HepG2 (cell line): ENCODE measurements around the gene ZNG1A. TPM values are rescaled to one million over a fixed set of nuclear protein-coding genes. Genes with fewer than 3 reads are reported as not detected.

Source experiments
- AGO1 ChIP-seq: fragments of 200-400 bp; formaldehyde crosslinking; IDR thresholded peaks from 2 replicates; pipeline ENCODE4 v1.6.1; 2017; ENCODE audit warnings: mild to moderate bottlenecking, low read depth, low read length, moderate library complexity; ENCODE audit not compliant: poor library complexity, severe bottlenecking
- ARNTL ChIP-seq: sonication (generic); formaldehyde crosslinking; IDR thresholded peaks from 2 replicates; pipeline ENCODE4 v1.4.0; 2020; ENCODE audit warnings: mild to moderate bottlenecking, missing genetic modification reagents
- REL ChIP-seq: sonication (generic); formaldehyde crosslinking; conservative IDR thresholded peaks from 2 replicates; pipeline ENCODE4 v1.8.0; 2022; ENCODE audit warnings: mild to moderate bottlenecking, missing genetic modification reagents, moderate library complexity
- RFX5 ChIP-seq: IDR thresholded peaks from 2 replicates; pipeline ENCODE4 v1.6.1; 2011; ENCODE audit warnings: low read depth, low read length, improper control_type of control experiment
- YEATS2 ChIP-seq: sonication (generic); formaldehyde crosslinking; IDR thresholded peaks from 2 replicates; pipeline ENCODE4 v1.4.0; 2020; ENCODE audit warnings: missing genetic modification reagents, borderline replicate concordance
- ZBTB7B ChIP-seq: sonication (generic); formaldehyde crosslinking; IDR thresholded peaks from 2 replicates; pipeline ENCODE4 v1.4.0; 2020; ENCODE audit warnings: missing genetic modification reagents
- ZBTB8A ChIP-seq: sonication (generic); formaldehyde crosslinking; IDR thresholded peaks from 2 replicates; pipeline ENCODE4 v1.4.0; 2020; ENCODE audit warnings: mild to moderate bottlenecking, low read depth, missing genetic modification reagents, borderline replicate concordance
- ZFP1 ChIP-seq: IDR thresholded peaks from 2 replicates; pipeline ENCODE4 v1.6.1; 2016
- ZNF263 ChIP-seq: sonication (generic); formaldehyde crosslinking; IDR thresholded peaks from 2 replicates; pipeline ENCODE4 v1.4.0; 2020; ENCODE audit warnings: missing genetic modification reagents
- ZNF549 ChIP-seq: sonication (generic); formaldehyde crosslinking; IDR thresholded peaks from 2 replicates; pipeline ENCODE4 v1.5.0; 2020; ENCODE audit warnings: missing genetic modification reagents
- ZNF589 ChIP-seq: sonication (generic); formaldehyde crosslinking; conservative IDR thresholded peaks from 2 replicates; pipeline ENCODE4 v1.8.0; 2022; ENCODE audit warnings: mild to moderate bottlenecking, moderate library complexity, missing genetic modification reagents
- ZNF747 ChIP-seq: sonication (generic); formaldehyde crosslinking; IDR thresholded peaks from 2 replicates; pipeline ENCODE4 v1.8.1; 2023; ENCODE audit warnings: missing genetic modification reagents, mild to moderate bottlenecking, borderline replicate concordance
- polyA plus RNA-seq, 8 experiments: library from polyadenylated mRNA; depleted of rRNA in 3 of 8; stranded (reverse) in 7 of 8; unstranded in 1 of 8; fragments of >200 nt; fragmentation: Illumina TruSeq in 4 of 8; extraction: Trizol in 4 of 8; gene quantifications; 2 replicates each; pipeline versions ENCODE4 v1.2.1 to v1.2.3, GENCODE V29; 2011 to 2016; ENCODE audit warnings: low read depth in 4 of 8, missing spikeins in 1 of 8, mixed read lengths in 1 of 8; ENCODE audit not compliant: insufficient read depth in 1 of 8
- total RNA-seq, 5 experiments: library from RNA; depleted of rRNA; stranded (reverse); fragments of >200 nt; fragmentation: Illumina TruSeq; extraction: Trizol; gene quantifications; 2 replicates each; pipeline ENCODE4 v1.2.3, GENCODE V29; 2016; ENCODE audit warnings: low read depth in 1 of 5
- TF ChIP-seq, protein P1 (sequence below), 2 experiments: fragments of 450-650 bp in 1 of 2; sonication (generic) in 1 of 2; formaldehyde crosslinking in 1 of 2; IDR thresholded peaks; 2 replicates each; pipeline versions ENCODE4 v1.6.1 to v1.8.0; 2016 to 2022; ENCODE audit warnings: antibody characterized with exemption in 1 of 2, mild to moderate bottlenecking in 1 of 2, missing genetic modification reagents in 1 of 2
- TF ChIP-seq, protein P2 (sequence below): sonication (generic); formaldehyde crosslinking; IDR thresholded peaks from 2 replicates; pipeline ENCODE4 v1.4.0; 2020; ENCODE audit warnings: low read depth, missing genetic modification reagents
- TF ChIP-seq, protein P3 (sequence below): sonication (generic); formaldehyde crosslinking; IDR thresholded peaks from 2 replicates; pipeline ENCODE4 v1.8.0; 2022; ENCODE audit warnings: mild to moderate bottlenecking, missing genetic modification reagents, moderate library complexity

The ZNG1A gene
- total and polyA plus RNA-seq, 2 of the 13 experiments (the other 11 are each of a cell fraction or from before 2014, with no cell fraction given) = 28.6 to 90.6 TPM

DNA sequence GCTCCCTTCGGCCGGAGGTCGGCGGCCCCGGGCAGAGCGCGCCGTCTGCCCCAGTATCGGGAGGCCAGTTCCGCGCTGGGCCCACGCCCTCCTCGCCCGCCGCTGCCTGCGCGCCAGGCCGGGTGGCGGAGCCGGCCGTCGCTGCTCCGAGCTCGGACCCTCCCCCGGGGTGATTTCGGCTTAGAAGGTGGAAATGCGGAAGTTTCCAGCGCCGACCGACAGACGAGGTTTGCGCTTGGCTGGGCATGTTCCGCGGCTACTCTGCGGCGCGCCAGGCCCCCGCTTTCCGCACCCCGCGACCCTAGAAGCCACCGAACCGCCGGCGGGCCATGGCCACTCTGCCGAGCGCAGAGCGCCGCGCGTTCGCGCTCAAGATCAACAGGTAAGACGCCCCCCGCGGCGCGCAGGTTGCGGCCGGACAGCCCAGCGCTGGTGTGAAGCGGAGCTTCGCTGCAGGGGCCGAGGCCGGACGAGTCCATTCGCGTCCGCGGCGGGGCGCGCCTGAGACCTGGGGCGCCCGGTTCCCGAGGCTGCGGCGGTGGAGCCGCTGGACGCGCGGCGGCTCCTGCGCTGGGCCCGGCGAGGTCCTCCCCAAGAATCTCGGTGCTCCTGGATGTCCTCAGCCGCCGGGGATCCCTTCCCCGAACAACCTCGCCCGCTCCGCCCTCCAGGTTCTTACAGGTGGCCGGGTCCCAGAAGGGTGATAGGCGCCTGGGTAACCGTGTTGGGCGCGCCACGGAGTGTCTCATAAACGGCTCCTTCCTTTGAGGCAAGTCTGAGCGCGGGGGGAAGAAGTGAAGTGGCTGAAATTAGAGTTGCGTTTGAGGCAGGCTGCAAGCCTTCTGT lies 36.0 kb upstream of the ZNG1A start, which contains the start of gene DOCK8 (continued):
- TF ChIP-seq ZNF747 (CRISPR knock-in tag) (peak; percentile 27; the same call in 1 of the 2 replicates), YEATS2 (CRISPR knock-in tag) (no peak), ZBTB7B (CRISPR knock-in tag) (0 out of 2 replicates have a peak, but pooled peaks have one; percentile 46), ARNTL (CRISPR knock-in tag) (no peak), REL (CRISPR knock-in tag) (no peak), RFX5 (no peak), AGO1 (peak; percentile 32), ZNF589 (CRISPR knock-in tag) (no peak), ZBTB8A (no peak), ZFP1 (CRISPR knock-in tag) (no peak), ZNF549 (CRISPR knock-in tag) (no peak), ZNF263 (CRISPR knock-in tag) (peak; percentile 98)
- TF ChIP-seq, protein P1, sequence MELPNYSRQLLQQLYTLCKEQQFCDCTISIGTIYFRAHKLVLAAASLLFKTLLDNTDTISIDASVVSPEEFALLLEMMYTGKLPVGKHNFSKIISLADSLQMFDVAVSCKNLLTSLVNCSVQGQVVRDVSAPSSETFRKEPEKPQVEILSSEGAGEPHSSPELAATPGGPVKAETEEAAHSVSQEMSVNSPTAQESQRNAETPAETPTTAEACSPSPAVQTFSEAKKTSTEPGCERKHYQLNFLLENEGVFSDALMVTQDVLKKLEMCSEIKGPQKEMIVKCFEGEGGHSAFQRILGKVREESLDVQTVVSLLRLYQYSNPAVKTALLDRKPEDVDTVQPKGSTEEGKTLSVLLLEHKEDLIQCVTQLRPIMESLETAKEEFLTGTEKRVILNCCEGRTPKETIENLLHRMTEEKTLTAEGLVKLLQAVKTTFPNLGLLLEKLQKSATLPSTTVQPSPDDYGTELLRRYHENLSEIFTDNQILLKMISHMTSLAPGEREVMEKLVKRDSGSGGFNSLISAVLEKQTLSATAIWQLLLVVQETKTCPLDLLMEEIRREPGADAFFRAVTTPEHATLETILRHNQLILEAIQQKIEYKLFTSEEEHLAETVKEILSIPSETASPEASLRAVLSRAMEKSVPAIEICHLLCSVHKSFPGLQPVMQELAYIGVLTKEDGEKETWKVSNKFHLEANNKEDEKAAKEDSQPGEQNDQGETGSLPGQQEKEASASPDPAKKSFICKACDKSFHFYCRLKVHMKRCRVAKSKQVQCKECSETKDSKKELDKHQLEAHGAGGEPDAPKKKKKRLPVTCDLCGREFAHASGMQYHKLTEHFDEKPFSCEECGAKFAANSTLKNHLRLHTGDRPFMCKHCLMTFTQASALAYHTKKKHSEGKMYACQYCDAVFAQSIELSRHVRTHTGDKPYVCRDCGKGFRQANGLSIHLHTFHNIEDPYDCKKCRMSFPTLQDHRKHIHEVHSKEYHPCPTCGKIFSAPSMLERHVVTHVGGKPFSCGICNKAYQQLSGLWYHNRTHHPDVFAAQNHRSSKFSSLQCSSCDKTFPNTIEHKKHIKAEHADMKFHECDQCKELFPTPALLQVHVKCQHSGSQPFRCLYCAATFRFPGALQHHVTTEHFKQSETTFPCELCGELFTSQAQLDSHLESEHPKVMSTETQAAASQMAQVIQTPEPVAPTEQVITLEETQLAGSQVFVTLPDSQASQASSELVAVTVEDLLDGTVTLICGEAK (IDR thresholded peaks at IDR 0.05) = no peak
- TF ChIP-seq, protein P1 (CRISPR knock-in tag; IDR thresholded peaks at IDR 0.05) = peak; percentile 63
- TF ChIP-seq, protein P2, sequence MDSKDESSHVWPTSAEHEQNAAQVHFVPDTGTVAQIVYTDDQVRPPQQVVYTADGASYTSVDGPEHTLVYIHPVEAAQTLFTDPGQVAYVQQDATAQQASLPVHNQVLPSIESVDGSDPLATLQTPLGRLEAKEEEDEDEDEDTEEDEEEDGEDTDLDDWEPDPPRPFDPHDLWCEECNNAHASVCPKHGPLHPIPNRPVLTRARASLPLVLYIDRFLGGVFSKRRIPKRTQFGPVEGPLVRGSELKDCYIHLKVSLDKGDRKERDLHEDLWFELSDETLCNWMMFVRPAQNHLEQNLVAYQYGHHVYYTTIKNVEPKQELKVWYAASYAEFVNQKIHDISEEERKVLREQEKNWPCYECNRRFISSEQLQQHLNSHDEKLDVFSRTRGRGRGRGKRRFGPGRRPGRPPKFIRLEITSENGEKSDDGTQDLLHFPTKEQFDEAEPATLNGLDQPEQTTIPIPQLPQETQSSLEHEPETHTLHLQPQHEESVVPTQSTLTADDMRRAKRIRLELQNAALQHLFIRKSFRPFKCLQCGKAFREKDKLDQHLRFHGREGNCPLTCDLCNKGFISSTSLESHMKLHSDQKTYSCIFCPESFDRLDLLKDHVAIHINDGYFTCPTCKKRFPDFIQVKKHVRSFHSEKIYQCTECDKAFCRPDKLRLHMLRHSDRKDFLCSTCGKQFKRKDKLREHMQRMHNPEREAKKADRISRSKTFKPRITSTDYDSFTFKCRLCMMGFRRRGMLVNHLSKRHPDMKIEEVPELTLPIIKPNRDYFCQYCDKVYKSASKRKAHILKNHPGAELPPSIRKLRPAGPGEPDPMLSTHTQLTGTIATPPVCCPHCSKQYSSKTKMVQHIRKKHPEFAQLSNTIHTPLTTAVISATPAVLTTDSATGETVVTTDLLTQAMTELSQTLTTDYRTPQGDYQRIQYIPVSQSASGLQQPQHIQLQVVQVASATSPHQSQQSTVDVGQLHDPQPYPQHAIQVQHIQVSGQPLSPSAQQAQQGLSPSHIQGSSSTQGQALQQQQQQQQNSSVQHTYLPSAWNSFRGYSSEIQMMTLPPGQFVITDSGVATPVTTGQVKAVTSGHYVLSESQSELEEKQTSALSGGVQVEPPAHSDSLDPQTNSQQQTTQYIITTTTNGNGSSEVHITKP (CRISPR knock-in tag) = peak; percentile 35; the same call in 1 of the 2 replicates
- TF ChIP-seq, protein P3, sequence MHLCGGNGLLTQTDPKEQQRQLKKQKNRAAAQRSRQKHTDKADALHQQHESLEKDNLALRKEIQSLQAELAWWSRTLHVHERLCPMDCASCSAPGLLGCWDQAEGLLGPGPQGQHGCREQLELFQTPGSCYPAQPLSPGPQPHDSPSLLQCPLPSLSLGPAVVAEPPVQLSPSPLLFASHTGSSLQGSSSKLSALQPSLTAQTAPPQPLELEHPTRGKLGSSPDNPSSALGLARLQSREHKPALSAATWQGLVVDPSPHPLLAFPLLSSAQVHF (CRISPR knock-in tag) = 0 out of 2 replicates have a peak, but pooled peaks have one; percentile 36
